Ovary (tissue), 9 donors: ENCODE results near the gene ANKRD6. TPM values are rescaled to one million over a fixed set of nuclear protein-coding genes. Genes with fewer than 3 reads are reported as not detected.

ENCODE experiments used
- DNase-seq, 5 donors: peaks; one replicate each; pipeline ENCODE4 v3.0.0-alpha.2; 2019 to 2020
- H3K27ac ChIP-seq, 2 donors: fragments of 200-600 bp; one replicate each; pipeline versions ENCODE4 v1.5.1 to v1.8.0; 2019 to 2022
- H3K27me3 ChIP-seq: fragments of 200-600 bp; one replicate; pipeline ENCODE4 v1.8.0; 2022
- H3K36me3 ChIP-seq: fragments of 200-600 bp; sonication (generic); one replicate; pipeline ENCODE4 v1.5.1; 2019
- H3K4me1 ChIP-seq: one replicate; pipeline ENCODE4 v1.8.1; 2013; ENCODE audit warnings: mild to moderate bottlenecking, moderate library complexity; ENCODE audit not compliant: insufficient read depth
- H3K4me3 ChIP-seq: fragments of 200-600 bp; sonication (generic); one replicate; pipeline ENCODE4 v1.5.1; 2017
- H3K9me3 ChIP-seq, 2 donors: fragments of 200-600 bp in 1 of 2; sonication (generic) in 1 of 2; one replicate each; pipeline versions ENCODE4 v1.5.1 to v1.8.1; 2013 to 2019; ENCODE audit warnings: mild to moderate bottlenecking in 1 of 2, moderate library complexity in 1 of 2
- EP300 ChIP-seq: sonication (generic); formaldehyde crosslinking; IDR thresholded peaks from one replicate; pipeline ENCODE4 v1.6.1; 2017; ENCODE audit warnings: antibody characterized with exemption
- POLR2A ChIP-seq: fragments of 450-650 bp; IDR thresholded peaks from one replicate; pipeline ENCODE4 v1.6.1; 2017; ENCODE audit warnings: antibody characterized with exemption, mild to moderate bottlenecking, moderate library complexity
- WGBS, 3 donors: extraction: QIAGEN DNeasy Blood & Tissue Kit in 1 of 3; methylation state at CpG; one replicate each; pipeline versions ENCODE4 v1.1.5 to v1.1.7; 2013 to 2017; 5-methylcytosine and 5-hydroxymethylcytosine counted together
- intact Hi-C, 4 donors: fragments of 100-400 bp; cut with DNase I; formaldehyde crosslinking; loops; one replicate each; pipeline versions ENCODE4 v1.11.0 to v1.15.1; 2022 to 2023
- polyA plus RNA-seq, 2 donors: library from polyadenylated mRNA; stranded (reverse); fragments of 200-250 nt in 1 of 2; fragments of 350-450 nt in 1 of 2; fragmentation: Illumina TruSeq in 1 of 2; extraction: RNeasy Lipid Tissue Mini Kit (QIAGEN cat#74804) in 1 of 2; gene quantifications; one replicate each; pipeline ENCODE4 v1.2.3, GENCODE V29; 2013 to 2014
- total RNA-seq, 7 donors: library from RNA; depleted of rRNA in 2 of 7; stranded (reverse); fragments of >200 nt in 2 of 7; fragmentation: NEBNext Ultra II Directional in 3 of 7; extraction: Animal tissue kit (Norgen Biotek cat#: 25700) in 3 of 7; gene quantifications; one replicate each; pipeline versions ENCODE4 v1.1.0 to v1.2.4, GENCODE V29; 2016 to 2023
- TF ChIP-seq, protein P1 (sequence below), 3 donors: fragments of 450-650 bp in 2 of 3; fragments of 200-600 bp in 1 of 3; IDR thresholded peaks; one replicate each; pipeline versions ENCODE4 v1.5.1 to v1.8.0; 2016 to 2022; ENCODE audit warnings: antibody characterized with exemption in 3 of 3, mild to moderate bottlenecking in 1 of 3
- donor health status: DM: no; HTN: no; CAD: no; lungs with moderate emphysema.
- donor health status: DM: no; HTN: no; CAD: no.
- donor health status: Bipolar disorder and iron deficiency.
- donor health status: DM: yes; HTN: yes; CAD: no.
- donor health status: DM: no; HTN: no; CAD: no.
- donor health status: DM: yes; HTN: yes; CAD: no.

ANKRD6 gene
- total and polyA plus RNA-seq, 9 donors, result 14.7 to 50.1 (median 25.6) TPM

DNA sequence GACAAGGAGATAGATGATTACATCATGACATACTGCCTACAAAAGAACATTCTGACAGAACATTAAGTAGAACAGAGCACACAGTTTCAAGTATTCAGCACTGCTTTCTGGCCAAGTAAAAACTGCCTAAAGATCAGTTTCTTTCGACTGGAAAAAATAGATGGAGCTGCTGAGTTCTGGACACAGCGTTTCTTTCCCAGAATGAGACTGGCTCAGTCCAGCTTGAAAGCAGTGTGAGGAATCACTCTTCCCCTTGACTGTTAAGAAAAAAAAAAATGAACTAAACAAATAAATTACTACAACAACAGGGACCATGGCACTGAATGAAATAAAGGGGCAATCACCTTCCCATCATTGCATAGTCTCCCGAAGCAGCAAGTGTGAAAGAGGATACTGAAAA is 210.0 kb downstream of the ANKRD6 start:
- 67 to 84% (median 75%) methylated on average over 3 of the region's 3 CpGs for WGBS, 3 donors
- H3K9me3 ChIP-seq, result no peaks in the 10 kb centered on the region
- no peak for DNase-seq
- no peak overlapping the region for H3K27ac ChIP-seq
- intact Hi-C loops, result no loop called here
- H3K27me3 ChIP-seq, result no peaks in the 10 kb centered on the region
- no peaks in the 10 kb centered on the region for H3K36me3 ChIP-seq
- H3K4me1 ChIP-seq, result peaks cover 1% of the 10 kb centered on the region
- H3K4me3 ChIP-seq, result no peak overlapping the region
- TF ChIP-seq, protein P1, sequence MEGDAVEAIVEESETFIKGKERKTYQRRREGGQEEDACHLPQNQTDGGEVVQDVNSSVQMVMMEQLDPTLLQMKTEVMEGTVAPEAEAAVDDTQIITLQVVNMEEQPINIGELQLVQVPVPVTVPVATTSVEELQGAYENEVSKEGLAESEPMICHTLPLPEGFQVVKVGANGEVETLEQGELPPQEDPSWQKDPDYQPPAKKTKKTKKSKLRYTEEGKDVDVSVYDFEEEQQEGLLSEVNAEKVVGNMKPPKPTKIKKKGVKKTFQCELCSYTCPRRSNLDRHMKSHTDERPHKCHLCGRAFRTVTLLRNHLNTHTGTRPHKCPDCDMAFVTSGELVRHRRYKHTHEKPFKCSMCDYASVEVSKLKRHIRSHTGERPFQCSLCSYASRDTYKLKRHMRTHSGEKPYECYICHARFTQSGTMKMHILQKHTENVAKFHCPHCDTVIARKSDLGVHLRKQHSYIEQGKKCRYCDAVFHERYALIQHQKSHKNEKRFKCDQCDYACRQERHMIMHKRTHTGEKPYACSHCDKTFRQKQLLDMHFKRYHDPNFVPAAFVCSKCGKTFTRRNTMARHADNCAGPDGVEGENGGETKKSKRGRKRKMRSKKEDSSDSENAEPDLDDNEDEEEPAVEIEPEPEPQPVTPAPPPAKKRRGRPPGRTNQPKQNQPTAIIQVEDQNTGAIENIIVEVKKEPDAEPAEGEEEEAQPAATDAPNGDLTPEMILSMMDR (IDR thresholded peaks at IDR 0.05), result no peak
- TF ChIP-seq EP300, result no peak
- TF ChIP-seq POLR2A, result no peak

GRCh38 chr6:89643406-89643805 is 210.5 kb downstream of the ANKRD6 start:
- Histone ChIP-seq H3K9me3 (no peaks in the 10 kb centered on the region), H3K27me3 (no peaks in the 10 kb centered on the region), H3K36me3 (no peaks in the 10 kb centered on the region), H3K4me3 (no peak overlapping the region), H3K4me1 (peaks cover 1% of the 10 kb centered on the region), H3K27ac (no peak overlapping the region)
- intact Hi-C loops, result no loop called here
- 63 to 64% (median 63%) methylated on average over 3 of the region's 3 CpGs for WGBS, 3 donors
- TF ChIP-seq, protein P1 (IDR thresholded peaks at IDR 0.05), result no peak
- DNase-seq, result no peak

GRCh38 chr6:89644864-89645263 is 211.9 kb downstream of the ANKRD6 start:
- intact Hi-C loops, result no loop called here
- WGBS, 3 donors, result 87 to 95% (median 93%) methylated on average over 4 of the region's 4 CpGs
- TF ChIP-seq, protein P1 (IDR thresholded peaks at IDR 0.05), result no peak
- TF ChIP-seq EP300, result no peak
- no peak for TF ChIP-seq POLR2A
- no peak for DNase-seq
- Histone ChIP-seq H3K4me3 (no peak overlapping the region), H3K27me3 (no peaks in the 10 kb centered on the region), H3K27ac (no peak overlapping the region), H3K4me1 (no peaks in the 10 kb centered on the region), H3K9me3 (no peaks in the 10 kb centered on the region), H3K36me3 (no peaks in the 10 kb centered on the region)

- intact Hi-C loops, result no loop called here
- TF ChIP-seq POLR2A (no peak), EP300 (no peak)
- TF ChIP-seq, protein P1 (IDR thresholded peaks at IDR 0.05), result no peak
- Histone ChIP-seq H3K36me3 (no peaks in the 10 kb centered on the region), H3K27me3 (no peaks in the 10 kb centered on the region), H3K4me3 (no peak overlapping the region), H3K4me1 (no peaks in the 10 kb centered on the region), H3K9me3 (no peaks in the 10 kb centered on the region), H3K27ac (no peak overlapping the region)
- WGBS, 3 donors, result 92 to 97% (median 97%) methylated on average over 1 of the region's 1 CpG
- DNase-seq, result no peak
These were observed 216.7 kb downstream of the ANKRD6 start for GRCh38 chr6:89649682-89650081.

GRCh38 chr6:89650579-89650978 is 217.6 kb downstream of the ANKRD6 start:
- no peaks in the 10 kb centered on the region for H3K4me1 ChIP-seq
- H3K27me3 ChIP-seq, result no peaks in the 10 kb centered on the region
- H3K36me3 ChIP-seq, result no peaks in the 10 kb centered on the region
- TF ChIP-seq EP300, result no peak
- TF ChIP-seq, protein P1 (IDR thresholded peaks at IDR 0.05), result no peak
- no peak overlapping the region for H3K4me3 ChIP-seq
- no peak for DNase-seq
- 92 to 93% (median 92%) methylated on average over 8 of the region's 8 CpGs for WGBS, 3 donors
- no peak overlapping the region for H3K27ac ChIP-seq
- intact Hi-C loops, result no loop called here
- H3K9me3 ChIP-seq, result no peaks in the 10 kb centered on the region
